ENCODE measurements around the gene PIEZO2.

Gene PIEZO2

GRCh38 chr18:10686308-10686707 is 463.1 kb downstream of the PIEZO2 start:
- no CpG with 5 or more reads among the region's 1 CpG for WGBS (ENCODE audit: insufficient coverage, insufficient read length)
- H3K9me3 ChIP-seq (ENCODE audit: control insufficient read depth, insufficient read depth, low read length), result no peaks in the 10 kb centered on the region
- no peaks in the 10 kb centered on the region for H3K36me3 ChIP-seq (ENCODE audit: control insufficient read depth, insufficient read depth, low read length)
- no peaks in the 10 kb centered on the region for H3K4me1 ChIP-seq (ENCODE audit: control insufficient read depth, insufficient read depth, low read length)
- H3K27ac ChIP-seq (ENCODE audit: low read length), result no peak overlapping the region
- no peak overlapping the region for H3K4me3 ChIP-seq (ENCODE audit: low read length)
- DNase-seq (ENCODE audit: low read depth, low spot score), result no peak
- H3K27me3 ChIP-seq (ENCODE audit: control insufficient read depth, insufficient read depth, low read length), result no peaks in the 10 kb centered on the region

- no peak overlapping the region for H3K27ac ChIP-seq (ENCODE audit: low read length)
- no peaks in the 10 kb centered on the region for H3K27me3 ChIP-seq (ENCODE audit: control insufficient read depth, insufficient read depth, low read length)
- H3K4me3 ChIP-seq (ENCODE audit: low read length), result no peak overlapping the region
- H3K9me3 ChIP-seq (ENCODE audit: control insufficient read depth, insufficient read depth, low read length), result no peaks in the 10 kb centered on the region
- no peaks in the 10 kb centered on the region for H3K36me3 ChIP-seq (ENCODE audit: control insufficient read depth, insufficient read depth, low read length)
- no CpG with 5 or more reads among the region's 15 CpGs for WGBS (ENCODE audit: insufficient coverage, insufficient read length)
- no peak for DNase-seq (ENCODE audit: low read depth, low spot score)
- no peaks in the 10 kb centered on the region for H3K4me1 ChIP-seq (ENCODE audit: control insufficient read depth, insufficient read depth, low read length)
Observed at GRCh38 chr18:10685484-10685883, 463.9 kb downstream of the PIEZO2 start.

- WGBS (ENCODE audit: insufficient coverage, insufficient read length), result no CpG with 5 or more reads among the region's 7 CpGs
- H3K9me3 ChIP-seq (ENCODE audit: control insufficient read depth, insufficient read depth, low read length), result no peaks in the 10 kb centered on the region
- no peak for DNase-seq (ENCODE audit: low read depth, low spot score)
- no peaks in the 10 kb centered on the region for H3K27me3 ChIP-seq (ENCODE audit: control insufficient read depth, insufficient read depth, low read length)
- no peaks in the 10 kb centered on the region for H3K36me3 ChIP-seq (ENCODE audit: control insufficient read depth, insufficient read depth, low read length)
- H3K27ac ChIP-seq (ENCODE audit: low read length), result no peak overlapping the region
- H3K4me1 ChIP-seq (ENCODE audit: control insufficient read depth, insufficient read depth, low read length), result no peaks in the 10 kb centered on the region
- H3K4me3 ChIP-seq (ENCODE audit: low read length), result no peak overlapping the region
Observed at GRCh38 chr18:10682368-10682714, 467.0 kb downstream of the PIEZO2 start.

GRCh38 chr18:10681581-10682367 is 467.6 kb downstream of the PIEZO2 start:
- no peak for DNase-seq (ENCODE audit: low read depth, low spot score)
- Histone ChIP-seq H3K9me3 (ENCODE audit: control insufficient read depth, insufficient read depth, low read length) (no peaks in the 10 kb centered on the region), H3K4me3 (ENCODE audit: low read length) (no peak overlapping the region), H3K27ac (ENCODE audit: low read length) (no peak overlapping the region), H3K4me1 (ENCODE audit: control insufficient read depth, insufficient read depth, low read length) (no peaks in the 10 kb centered on the region), H3K36me3 (ENCODE audit: control insufficient read depth, insufficient read depth, low read length) (no peaks in the 10 kb centered on the region), H3K27me3 (ENCODE audit: control insufficient read depth, insufficient read depth, low read length) (no peaks in the 10 kb centered on the region)
- WGBS (ENCODE audit: insufficient coverage, insufficient read length), result no CpG with 5 or more reads among the region's 12 CpGs

GRCh38 chr18:10680271-10680596 is 469.1 kb downstream of the PIEZO2 start:
- Histone ChIP-seq H3K4me3 (ENCODE audit: low read length) (no peak overlapping the region), H3K36me3 (ENCODE audit: control insufficient read depth, insufficient read depth, low read length) (no peaks in the 10 kb centered on the region), H3K27me3 (ENCODE audit: control insufficient read depth, insufficient read depth, low read length) (no peaks in the 10 kb centered on the region), H3K9me3 (ENCODE audit: control insufficient read depth, insufficient read depth, low read length) (no peaks in the 10 kb centered on the region), H3K4me1 (ENCODE audit: control insufficient read depth, insufficient read depth, low read length) (no peaks in the 10 kb centered on the region), H3K27ac (ENCODE audit: low read length) (no peak overlapping the region)
- DNase-seq (ENCODE audit: low read depth, low spot score), result no peak

- H3K27ac ChIP-seq (ENCODE audit: low read length), result no peak overlapping the region
- no peaks in the 10 kb centered on the region for H3K4me1 ChIP-seq (ENCODE audit: control insufficient read depth, insufficient read depth, low read length)
- no CpG with 5 or more reads among the region's 3 CpGs for WGBS (ENCODE audit: insufficient coverage, insufficient read length)
- no peak overlapping the region for H3K4me3 ChIP-seq (ENCODE audit: low read length)
- no peaks in the 10 kb centered on the region for H3K27me3 ChIP-seq (ENCODE audit: control insufficient read depth, insufficient read depth, low read length)
- H3K36me3 ChIP-seq (ENCODE audit: control insufficient read depth, insufficient read depth, low read length), result no peaks in the 10 kb centered on the region
- DNase-seq (ENCODE audit: low read depth, low spot score), result no peak
- no peaks in the 10 kb centered on the region for H3K9me3 ChIP-seq (ENCODE audit: control insufficient read depth, insufficient read depth, low read length)
Observed at GRCh38 chr18:10679557-10680270, 469.7 kb downstream of the PIEZO2 start.

- no CpG with 5 or more reads among the region's 4 CpGs for WGBS (ENCODE audit: insufficient coverage, insufficient read length)
- Histone ChIP-seq H3K9me3 (ENCODE audit: control insufficient read depth, insufficient read depth, low read length) (no peaks in the 10 kb centered on the region), H3K27ac (ENCODE audit: low read length) (no peak overlapping the region), H3K4me3 (ENCODE audit: low read length) (no peak overlapping the region), H3K27me3 (ENCODE audit: control insufficient read depth, insufficient read depth, low read length) (no peaks in the 10 kb centered on the region), H3K36me3 (ENCODE audit: control insufficient read depth, insufficient read depth, low read length) (no peaks in the 10 kb centered on the region), H3K4me1 (ENCODE audit: control insufficient read depth, insufficient read depth, low read length) (no peaks in the 10 kb centered on the region; the same call in 1 of the 2 replicates)
- no peak for DNase-seq (ENCODE audit: low read depth, low spot score)
Observed at GRCh38 chr18:10671441-10671840, 477.9 kb downstream of the PIEZO2 start.

- Histone ChIP-seq H3K4me1 (ENCODE audit: control insufficient read depth, insufficient read depth, low read length) (no peaks in the 10 kb centered on the region; the same call in 1 of the 2 replicates), H3K36me3 (ENCODE audit: control insufficient read depth, insufficient read depth, low read length) (no peaks in the 10 kb centered on the region), H3K9me3 (ENCODE audit: control insufficient read depth, insufficient read depth, low read length) (no peaks in the 10 kb centered on the region), H3K27me3 (ENCODE audit: control insufficient read depth, insufficient read depth, low read length) (no peaks in the 10 kb centered on the region), H3K27ac (ENCODE audit: low read length) (no peak overlapping the region), H3K4me3 (ENCODE audit: low read length) (no peak overlapping the region)
- WGBS (ENCODE audit: insufficient coverage, insufficient read length), result no CpG with 5 or more reads among the region's 5 CpGs
- DNase-seq (ENCODE audit: low read depth, low spot score), result no peak
Observed at GRCh38 chr18:10670856-10671255, 478.5 kb downstream of the PIEZO2 start.

GRCh38 chr18:10669441-10670100 is 479.8 kb downstream of the PIEZO2 start:
- Histone ChIP-seq H3K9me3 (ENCODE audit: control insufficient read depth, insufficient read depth, low read length) (no peaks in the 10 kb centered on the region), H3K4me3 (ENCODE audit: low read length) (no peak overlapping the region), H3K4me1 (ENCODE audit: control insufficient read depth, insufficient read depth, low read length) (no peaks in the 10 kb centered on the region; the same call in none of the 2 replicates), H3K27me3 (ENCODE audit: control insufficient read depth, insufficient read depth, low read length) (no peaks in the 10 kb centered on the region), H3K27ac (ENCODE audit: low read length) (no peak overlapping the region), H3K36me3 (ENCODE audit: control insufficient read depth, insufficient read depth, low read length) (no peaks in the 10 kb centered on the region)
- WGBS (ENCODE audit: insufficient coverage, insufficient read length), result no CpG with 5 or more reads among the region's 7 CpGs
- no peak for DNase-seq (ENCODE audit: low read depth, low spot score)

- Histone ChIP-seq H3K4me3 (ENCODE audit: low read length) (no peak overlapping the region), H3K4me1 (ENCODE audit: control insufficient read depth, insufficient read depth, low read length) (no peaks in the 10 kb centered on the region; the same call in 1 of the 2 replicates), H3K36me3 (ENCODE audit: control insufficient read depth, insufficient read depth, low read length) (no peaks in the 10 kb centered on the region), H3K27me3 (ENCODE audit: control insufficient read depth, insufficient read depth, low read length) (no peaks in the 10 kb centered on the region), H3K27ac (ENCODE audit: low read length) (no peak overlapping the region), H3K9me3 (ENCODE audit: control insufficient read depth, insufficient read depth, low read length) (no peaks in the 10 kb centered on the region)
- DNase-seq (ENCODE audit: low read depth, low spot score), result no peak
- WGBS (ENCODE audit: insufficient coverage, insufficient read length), result no CpG with 5 or more reads among the region's 9 CpGs
Observed at GRCh38 chr18:10663750-10664149, 485.6 kb downstream of the PIEZO2 start.

Data from iPS DF 6.9 (cell line).